ENCODE results near the gene TTC33. TPM values are rescaled to one million over a fixed set of nuclear protein-coding genes. Genes with fewer than 3 reads are reported as not detected.

TTC33 gene
- total RNA-seq, 1 donor from 2014 or later, result 18.5 TPM

DNA sequence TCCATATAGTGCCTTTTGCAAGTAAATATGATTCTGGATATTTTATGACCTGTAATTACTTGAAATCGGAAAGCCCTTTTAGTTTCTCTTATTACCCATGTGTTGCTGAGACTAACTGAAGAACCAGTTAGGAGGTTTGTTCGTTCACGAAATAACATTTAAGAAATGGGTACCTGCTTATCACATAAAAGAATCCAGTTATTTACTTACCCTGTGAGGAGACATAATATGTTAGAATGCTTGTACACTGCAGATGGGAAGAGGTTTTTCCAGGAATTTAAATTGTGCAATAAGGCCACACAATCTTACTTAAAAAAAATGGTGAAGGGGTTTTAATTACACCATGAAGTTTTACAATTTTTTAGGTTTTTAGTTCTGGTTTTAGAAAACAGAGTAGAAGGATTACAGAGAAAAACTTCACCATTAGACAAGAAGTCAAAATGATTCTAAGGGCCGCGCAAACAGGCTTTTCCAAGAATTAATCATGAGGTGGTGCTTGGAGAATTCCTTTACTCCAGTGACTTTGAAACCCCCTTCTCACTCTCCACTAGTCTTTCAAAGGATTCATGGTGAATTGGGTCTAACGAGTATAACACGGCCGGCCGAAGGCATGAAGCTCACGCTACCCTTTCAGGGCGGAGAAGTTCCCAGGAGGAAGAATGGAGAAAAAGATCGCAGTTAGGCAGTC lies 77.2 kb downstream of the TTC33 start:
- Mint-ChIP-seq H3K27me3 (ENCODE audit: low read depth) (peaks cover 89% of the 10 kb centered on the region), H3K4me1 (peaks cover 23% of the 10 kb centered on the region), H3K9me3 (no peaks in the 10 kb centered on the region), H3K27ac (ENCODE audit: unreplicated experiment) (no peak overlapping the region), H3K4me3 (peak overlapping the region; percentile 92), H3K36me3 (ENCODE audit: low read depth) (no peaks in the 10 kb centered on the region)
- DNase-seq (ENCODE audit: low read depth, low spot score), result no peak
- TF ChIP-seq, protein P1, sequence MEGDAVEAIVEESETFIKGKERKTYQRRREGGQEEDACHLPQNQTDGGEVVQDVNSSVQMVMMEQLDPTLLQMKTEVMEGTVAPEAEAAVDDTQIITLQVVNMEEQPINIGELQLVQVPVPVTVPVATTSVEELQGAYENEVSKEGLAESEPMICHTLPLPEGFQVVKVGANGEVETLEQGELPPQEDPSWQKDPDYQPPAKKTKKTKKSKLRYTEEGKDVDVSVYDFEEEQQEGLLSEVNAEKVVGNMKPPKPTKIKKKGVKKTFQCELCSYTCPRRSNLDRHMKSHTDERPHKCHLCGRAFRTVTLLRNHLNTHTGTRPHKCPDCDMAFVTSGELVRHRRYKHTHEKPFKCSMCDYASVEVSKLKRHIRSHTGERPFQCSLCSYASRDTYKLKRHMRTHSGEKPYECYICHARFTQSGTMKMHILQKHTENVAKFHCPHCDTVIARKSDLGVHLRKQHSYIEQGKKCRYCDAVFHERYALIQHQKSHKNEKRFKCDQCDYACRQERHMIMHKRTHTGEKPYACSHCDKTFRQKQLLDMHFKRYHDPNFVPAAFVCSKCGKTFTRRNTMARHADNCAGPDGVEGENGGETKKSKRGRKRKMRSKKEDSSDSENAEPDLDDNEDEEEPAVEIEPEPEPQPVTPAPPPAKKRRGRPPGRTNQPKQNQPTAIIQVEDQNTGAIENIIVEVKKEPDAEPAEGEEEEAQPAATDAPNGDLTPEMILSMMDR (conservative IDR thresholded peaks at IDR 0.05), result no peak

DNA sequence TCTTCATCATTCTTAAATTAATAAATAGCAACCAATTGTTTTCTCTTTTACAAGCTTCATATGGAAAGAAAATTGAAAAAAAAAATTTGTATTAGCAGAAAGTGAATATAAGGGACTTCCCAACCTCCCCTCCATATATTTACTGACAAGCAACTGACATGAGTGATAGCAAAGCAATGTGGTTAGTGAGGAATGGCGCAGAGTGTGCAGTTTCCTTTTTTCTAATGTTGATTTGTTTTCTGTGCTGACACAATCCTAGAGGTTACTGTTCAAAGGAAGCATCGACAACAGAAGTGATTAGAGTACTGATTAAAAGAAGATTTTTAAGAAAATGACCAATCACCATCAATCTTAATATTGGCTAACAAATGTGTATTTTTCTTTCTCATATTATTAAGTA lies 77.7 kb downstream of the TTC33 start:
- no peaks in the 10 kb centered on the region for H3K36me3 Mint-ChIP-seq (ENCODE audit: low read depth)
- H3K27ac Mint-ChIP-seq (ENCODE audit: unreplicated experiment), result no peak overlapping the region
- no peak for DNase-seq (ENCODE audit: low read depth, low spot score)
- H3K4me1 Mint-ChIP-seq, result peaks cover 23% of the 10 kb centered on the region
- H3K9me3 Mint-ChIP-seq, result no peaks in the 10 kb centered on the region
- TF ChIP-seq, protein P1 (conservative IDR thresholded peaks at IDR 0.05), result no peak
- no peak overlapping the region for H3K4me3 Mint-ChIP-seq
- H3K27me3 Mint-ChIP-seq (ENCODE audit: low read depth), result peaks cover 83% of the 10 kb centered on the region

DNA sequence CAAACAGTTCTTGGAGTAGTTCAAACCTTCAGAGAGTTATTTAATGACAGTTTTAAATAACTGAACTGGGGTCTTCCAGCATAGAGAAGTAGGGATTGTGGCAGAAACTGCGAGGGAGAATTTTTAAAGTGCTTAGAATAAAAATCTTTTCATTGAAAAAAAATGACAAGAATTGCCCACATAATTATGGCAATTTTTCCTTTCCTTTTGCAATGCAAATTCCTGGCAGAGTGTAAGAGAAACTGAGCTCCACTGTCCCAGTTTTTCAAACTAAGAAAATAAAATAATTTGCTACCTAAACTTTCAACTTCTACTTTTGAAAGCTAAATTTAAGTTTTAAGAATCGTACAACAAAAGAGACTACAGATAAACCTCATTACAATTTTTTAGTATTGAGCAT lies 78.3 kb downstream of the TTC33 start:
- H3K27ac Mint-ChIP-seq (ENCODE audit: unreplicated experiment), result no peak overlapping the region

DNA sequence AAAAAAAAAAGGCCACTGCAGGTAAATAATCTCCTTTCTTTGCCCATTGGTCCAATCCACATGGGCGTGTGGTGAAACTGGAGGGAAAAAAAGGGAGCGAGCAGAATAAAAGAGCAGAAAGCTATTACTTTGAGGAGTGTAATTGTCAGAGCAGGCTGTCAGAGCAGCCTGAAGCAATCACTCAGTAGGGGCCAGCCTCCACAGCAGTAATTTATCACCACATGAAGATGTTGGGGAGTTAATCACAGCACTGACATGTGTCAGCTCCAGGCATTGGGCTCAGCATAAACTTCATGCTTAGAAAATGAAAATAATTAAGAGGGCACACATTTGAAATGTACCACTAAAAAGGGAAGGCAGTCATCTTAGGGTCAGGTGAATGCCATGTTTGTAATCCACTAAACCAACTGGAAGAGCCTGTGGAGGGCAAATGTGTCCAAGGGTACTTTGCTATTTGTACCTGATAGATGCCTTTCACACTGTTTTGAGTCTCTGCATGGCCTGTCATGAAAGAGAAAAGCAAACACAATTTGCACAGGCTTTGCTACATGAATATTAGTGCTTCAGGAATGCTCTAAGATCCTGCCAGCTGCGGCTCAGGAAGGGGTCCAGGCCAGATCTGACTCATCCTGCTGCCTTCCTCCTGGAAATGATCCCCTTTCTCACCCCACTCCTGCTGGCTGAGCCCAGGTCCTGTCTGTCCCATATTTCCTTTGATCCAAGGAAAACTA lies 79.0 kb downstream of the TTC33 start:
- H3K4me3 Mint-ChIP-seq, result peak overlapping the region; percentile 8
- peaks cover 71% of the 10 kb centered on the region for H3K27me3 Mint-ChIP-seq (ENCODE audit: low read depth)
- no peak overlapping the region for H3K27ac Mint-ChIP-seq (ENCODE audit: unreplicated experiment)
- H3K9me3 Mint-ChIP-seq, result no peaks in the 10 kb centered on the region
- TF ChIP-seq, protein P1 (conservative IDR thresholded peaks at IDR 0.05), result no peak
- peaks cover 21% of the 10 kb centered on the region for H3K4me1 Mint-ChIP-seq
- no peak for DNase-seq (ENCODE audit: low read depth, low spot score)
- no peaks in the 10 kb centered on the region for H3K36me3 Mint-ChIP-seq (ENCODE audit: low read depth)

More for the DNA sequence above, 78.3 kb downstream of the TTC33 start:
- Mint-ChIP-seq H3K9me3 (no peaks in the 10 kb centered on the region), H3K27me3 (ENCODE audit: low read depth) (peaks cover 77% of the 10 kb centered on the region), H3K36me3 (ENCODE audit: low read depth) (no peaks in the 10 kb centered on the region), H3K4me3 (peak overlapping the region; percentile 8), H3K4me1 (peaks cover 23% of the 10 kb centered on the region)
- DNase-seq (ENCODE audit: low read depth, low spot score), result no peak
- TF ChIP-seq, protein P1 (conservative IDR thresholded peaks at IDR 0.05), result no peak

DNA sequence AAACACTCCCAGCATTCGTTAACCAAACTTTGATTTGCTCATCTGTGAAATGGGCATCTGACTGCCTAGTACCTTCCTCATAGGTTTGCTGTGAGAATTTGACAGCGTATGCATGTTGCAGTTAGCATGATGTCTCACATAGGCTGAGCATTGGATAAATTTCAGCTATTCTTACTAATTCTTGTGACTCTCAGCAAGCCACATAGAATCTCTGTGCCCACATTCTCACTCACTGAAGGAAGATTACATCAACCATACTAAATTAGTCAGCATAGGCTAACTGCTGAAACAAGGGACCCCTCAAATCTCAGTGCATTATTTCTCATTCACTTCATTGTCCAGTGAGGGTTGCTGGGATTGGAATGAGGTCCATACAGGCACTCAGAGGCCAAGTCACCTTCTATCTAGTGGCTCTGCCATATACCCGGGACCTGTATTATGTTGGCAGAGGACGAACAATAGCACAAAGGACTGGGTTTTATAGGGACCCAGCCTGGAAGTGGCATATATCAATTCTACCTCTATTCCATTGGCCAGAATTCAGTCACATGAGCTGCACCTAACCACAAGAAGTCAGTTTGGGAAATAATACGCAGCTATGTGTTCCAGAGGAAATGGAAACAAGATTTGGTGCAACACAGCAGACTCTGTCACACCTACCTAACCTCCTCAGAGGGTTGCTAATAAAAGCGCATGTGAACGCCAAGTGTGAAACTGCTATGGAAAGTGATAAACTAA lies 80.2 kb downstream of the TTC33 start:
- TF ChIP-seq, protein P1 (conservative IDR thresholded peaks at IDR 0.05), result no peak
- no peak for DNase-seq (ENCODE audit: low read depth, low spot score)
- no peak overlapping the region for H3K4me3 Mint-ChIP-seq
- H3K27me3 Mint-ChIP-seq (ENCODE audit: low read depth), result peaks cover 62% of the 10 kb centered on the region
- no peaks in the 10 kb centered on the region for H3K9me3 Mint-ChIP-seq
- H3K27ac Mint-ChIP-seq (ENCODE audit: unreplicated experiment), result no peak overlapping the region
- H3K4me1 Mint-ChIP-seq, result peaks cover 10% of the 10 kb centered on the region
- no peaks in the 10 kb centered on the region for H3K36me3 Mint-ChIP-seq (ENCODE audit: low read depth)

All from neural crest cell (in vitro differentiated cells).